SH-SY5Y (cell line): ENCODE data around the gene SLC9B1.

Source experiments
- GATA2 ChIP-seq: IDR thresholded peaks from 2 replicates; pipeline ENCODE4 v1.6.1; 2011; ENCODE audit warnings: mild to moderate bottlenecking, low read depth, low read length
- GATA3 ChIP-seq: IDR thresholded peaks from 2 replicates; pipeline ENCODE4 v1.6.1; 2011; ENCODE audit warnings: low read depth, mild to moderate bottlenecking, low read length, moderate library complexity

GRCh38 chr4:103002551-103002950, 17.0 kb downstream of the SLC9B1 start:
- TF ChIP-seq GATA2: no peak
- TF ChIP-seq GATA3: no peak
